Measurements from ENCODE around the gene IQCF2. TPM values are rescaled to one million over a fixed set of nuclear protein-coding genes. Genes with fewer than 3 reads are reported as not detected.

The IQCF2 gene
- total and polyA plus RNA-seq, 9 of the 15 experiments (the other 6 are each of a cell fraction or from before 2014, with no cell fraction given): not detected

DNA sequence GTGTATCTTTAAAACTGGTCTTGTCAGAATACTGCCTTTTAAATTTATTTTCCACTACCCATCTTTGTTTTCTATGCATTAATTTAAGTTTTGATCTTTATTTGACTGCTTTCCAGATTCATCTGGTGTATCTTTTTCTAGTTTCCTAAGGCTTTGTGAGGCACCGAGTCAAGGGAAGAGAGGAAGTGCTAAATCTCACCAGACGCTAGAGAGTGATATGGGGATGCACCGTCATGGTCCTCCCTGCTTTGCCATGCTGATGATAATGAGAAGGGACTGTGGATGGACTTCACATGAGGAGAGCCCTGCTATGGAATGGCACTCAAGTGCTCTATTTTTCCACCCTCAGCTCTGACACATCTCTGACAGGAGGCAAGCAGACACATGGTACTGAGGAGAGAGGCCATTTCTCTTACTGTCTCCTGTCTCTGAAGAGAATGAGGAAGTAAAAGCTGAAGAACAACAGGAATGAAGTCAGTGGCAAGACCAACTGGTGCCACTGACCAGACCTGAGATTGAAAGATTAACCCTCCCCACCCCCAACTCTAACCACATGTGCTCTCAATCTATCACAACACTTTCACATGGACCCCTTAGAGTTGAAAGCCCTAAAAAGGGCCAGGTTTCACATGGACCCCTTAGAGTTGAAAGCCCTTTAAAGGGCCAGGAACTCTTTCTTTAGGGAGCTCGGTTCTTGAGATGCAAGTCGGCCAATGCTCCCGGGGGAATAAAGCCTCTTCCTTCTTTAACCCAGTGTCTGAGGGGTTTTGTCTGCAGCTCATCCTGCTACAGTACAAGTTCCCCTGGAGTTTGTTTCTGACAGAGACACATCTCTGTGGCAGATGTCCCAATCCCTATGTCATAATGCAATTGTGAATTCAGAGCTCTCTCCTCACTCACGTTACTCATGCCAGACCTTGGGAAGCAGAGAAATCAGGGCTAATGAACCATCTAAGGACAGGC, at the start of gene IQCF2 (continued):
- TF ChIP-seq, protein P1, sequence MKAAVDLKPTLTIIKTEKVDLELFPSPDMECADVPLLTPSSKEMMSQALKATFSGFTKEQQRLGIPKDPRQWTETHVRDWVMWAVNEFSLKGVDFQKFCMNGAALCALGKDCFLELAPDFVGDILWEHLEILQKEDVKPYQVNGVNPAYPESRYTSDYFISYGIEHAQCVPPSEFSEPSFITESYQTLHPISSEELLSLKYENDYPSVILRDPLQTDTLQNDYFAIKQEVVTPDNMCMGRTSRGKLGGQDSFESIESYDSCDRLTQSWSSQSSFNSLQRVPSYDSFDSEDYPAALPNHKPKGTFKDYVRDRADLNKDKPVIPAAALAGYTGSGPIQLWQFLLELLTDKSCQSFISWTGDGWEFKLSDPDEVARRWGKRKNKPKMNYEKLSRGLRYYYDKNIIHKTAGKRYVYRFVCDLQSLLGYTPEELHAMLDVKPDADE (conservative IDR thresholded peaks at IDR 0.05; ENCODE audit: control insufficient read depth, low read depth, low read length): no peak
- TF ChIP-seq SOX6 (IDR thresholded peaks at IDR 0.05) (no peak), THRAP3 (IDR thresholded peaks at IDR 0.05; ENCODE audit: borderline replicate concordance) (no peak), BRD4 (IDR thresholded peaks at IDR 0.05) (no peak), ZC3H8 (IDR thresholded peaks at IDR 0.05) (no peak), KLF16 (IDR thresholded peaks at IDR 0.05) (no peak), ZNF140 (CRISPR knock-in tag; IDR thresholded peaks at IDR 0.05) (no peak), TAF15 (IDR thresholded peaks at IDR 0.05; ENCODE audit: low read depth, low read length) (no peak), ARID1B (IDR thresholded peaks at IDR 0.05) (peak; percentile 50; the same call in 1 of the 2 replicates), ZNF384 (IDR thresholded peaks at IDR 0.05; ENCODE audit: low read depth, low read length) (no peak), TAL1 (IDR thresholded peaks at IDR 0.05) (peak; percentile 40; the same call in 1 of the 2 replicates), EP400 (IDR thresholded peaks at IDR 0.05) (no peak), MAFG (tag; conservative IDR thresholded peaks at IDR 0.05) (peak; percentile 41; the same call in 1 of the 2 replicates), TCF3 (CRISPR knock-in tag; IDR thresholded peaks at IDR 0.05) (peak; percentile 29; the same call in 1 of the 2 replicates), SPI1 (IDR thresholded peaks at IDR 0.05; ENCODE audit: borderline replicate concordance, low read depth, low read length) (peak; percentile 78)
- TF ChIP-seq, protein P2, sequence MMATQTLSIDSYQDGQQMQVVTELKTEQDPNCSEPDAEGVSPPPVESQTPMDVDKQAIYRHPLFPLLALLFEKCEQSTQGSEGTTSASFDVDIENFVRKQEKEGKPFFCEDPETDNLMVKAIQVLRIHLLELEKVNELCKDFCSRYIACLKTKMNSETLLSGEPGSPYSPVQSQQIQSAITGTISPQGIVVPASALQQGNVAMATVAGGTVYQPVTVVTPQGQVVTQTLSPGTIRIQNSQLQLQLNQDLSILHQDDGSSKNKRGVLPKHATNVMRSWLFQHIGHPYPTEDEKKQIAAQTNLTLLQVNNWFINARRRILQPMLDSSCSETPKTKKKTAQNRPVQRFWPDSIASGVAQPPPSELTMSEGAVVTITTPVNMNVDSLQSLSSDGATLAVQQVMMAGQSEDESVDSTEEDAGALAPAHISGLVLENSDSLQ (IDR thresholded peaks at IDR 0.05): no peak
- TF ChIP-seq, protein P3, sequence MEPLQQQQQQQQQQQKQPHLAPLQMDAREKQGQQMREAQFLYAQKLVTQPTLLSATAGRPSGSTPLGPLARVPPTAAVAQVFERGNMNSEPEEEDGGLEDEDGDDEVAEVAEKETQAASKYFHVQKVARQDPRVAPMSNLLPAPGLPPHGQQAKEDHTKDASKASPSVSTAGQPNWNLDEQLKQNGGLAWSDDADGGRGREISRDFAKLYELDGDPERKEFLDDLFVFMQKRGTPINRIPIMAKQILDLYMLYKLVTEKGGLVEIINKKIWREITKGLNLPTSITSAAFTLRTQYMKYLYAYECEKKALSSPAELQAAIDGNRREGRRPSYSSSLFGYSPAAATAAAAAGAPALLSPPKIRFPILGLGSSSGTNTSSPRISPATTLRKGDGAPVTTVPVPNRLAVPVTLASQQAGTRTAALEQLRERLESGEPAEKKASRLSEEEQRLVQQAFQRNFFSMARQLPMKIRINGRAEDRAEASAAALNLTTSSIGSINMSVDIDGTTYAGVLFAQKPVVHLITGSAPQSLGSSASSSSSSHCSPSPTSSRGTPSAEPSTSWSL (CRISPR knock-in tag; IDR thresholded peaks at IDR 0.05; ENCODE audit: borderline replicate concordance): no peak
- TF ChIP-seq, protein P4, sequence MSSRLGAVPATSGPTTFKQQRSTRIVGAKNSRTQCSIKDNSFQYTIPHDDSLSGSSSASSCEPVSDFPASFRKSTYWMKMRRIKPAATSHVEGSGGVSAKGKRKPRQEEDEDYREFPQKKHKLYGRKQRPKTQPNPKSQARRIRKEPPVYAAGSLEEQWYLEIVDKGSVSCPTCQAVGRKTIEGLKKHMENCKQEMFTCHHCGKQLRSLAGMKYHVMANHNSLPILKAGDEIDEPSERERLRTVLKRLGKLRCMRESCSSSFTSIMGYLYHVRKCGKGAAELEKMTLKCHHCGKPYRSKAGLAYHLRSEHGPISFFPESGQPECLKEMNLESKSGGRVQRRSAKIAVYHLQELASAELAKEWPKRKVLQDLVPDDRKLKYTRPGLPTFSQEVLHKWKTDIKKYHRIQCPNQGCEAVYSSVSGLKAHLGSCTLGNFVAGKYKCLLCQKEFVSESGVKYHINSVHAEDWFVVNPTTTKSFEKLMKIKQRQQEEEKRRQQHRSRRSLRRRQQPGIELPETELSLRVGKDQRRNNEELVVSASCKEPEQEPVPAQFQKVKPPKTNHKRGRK (tag; IDR thresholded peaks at IDR 0.05): no peak

Measured in K562 (cell line).